Retinal pigment epithelial cell (primary cell): Measurements from ENCODE around the gene SPAG8.

ENCODE experiments used
- DNase-seq: peaks from one replicate; pipeline ENCODE4 v3.0.0-alpha.2; 2010; ENCODE audit warnings: low read depth
- H3K4me3 ChIP-seq: 2 replicates; pipeline ENCODE4 v1.5.1; 2011; ENCODE audit warnings: mild to moderate bottlenecking, low read length, control low read depth, moderate library complexity
- TF ChIP-seq, protein P1 (sequence below): conservative IDR thresholded peaks from 2 replicates; pipeline ENCODE4 v1.5.1; 2011; ENCODE audit warnings: low read depth, low read length, control low read depth, inconsistent platforms

The SPAG8 gene

GRCh38 chr9:35816708-35817107, 4.6 kb upstream of the SPAG8 start:
- TF ChIP-seq, protein P1, sequence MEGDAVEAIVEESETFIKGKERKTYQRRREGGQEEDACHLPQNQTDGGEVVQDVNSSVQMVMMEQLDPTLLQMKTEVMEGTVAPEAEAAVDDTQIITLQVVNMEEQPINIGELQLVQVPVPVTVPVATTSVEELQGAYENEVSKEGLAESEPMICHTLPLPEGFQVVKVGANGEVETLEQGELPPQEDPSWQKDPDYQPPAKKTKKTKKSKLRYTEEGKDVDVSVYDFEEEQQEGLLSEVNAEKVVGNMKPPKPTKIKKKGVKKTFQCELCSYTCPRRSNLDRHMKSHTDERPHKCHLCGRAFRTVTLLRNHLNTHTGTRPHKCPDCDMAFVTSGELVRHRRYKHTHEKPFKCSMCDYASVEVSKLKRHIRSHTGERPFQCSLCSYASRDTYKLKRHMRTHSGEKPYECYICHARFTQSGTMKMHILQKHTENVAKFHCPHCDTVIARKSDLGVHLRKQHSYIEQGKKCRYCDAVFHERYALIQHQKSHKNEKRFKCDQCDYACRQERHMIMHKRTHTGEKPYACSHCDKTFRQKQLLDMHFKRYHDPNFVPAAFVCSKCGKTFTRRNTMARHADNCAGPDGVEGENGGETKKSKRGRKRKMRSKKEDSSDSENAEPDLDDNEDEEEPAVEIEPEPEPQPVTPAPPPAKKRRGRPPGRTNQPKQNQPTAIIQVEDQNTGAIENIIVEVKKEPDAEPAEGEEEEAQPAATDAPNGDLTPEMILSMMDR: no peak
- no peak overlapping the region for H3K4me3 ChIP-seq
- DNase-seq: no peak

GRCh38 chr9:35814841-35815543, 2.9 kb upstream of the SPAG8 start, which contains the start of gene HINT2:
Gene HINT2, minus strand, starts transcription at chr9:35815042. Its CDS starts 63 bp downstream, at chr9:35814979.
- peak within 1 kb of the TSS; percentile 78 for H3K4me3 ChIP-seq
- DNase-seq: peak; percentile 96
- TF ChIP-seq, protein P1: no peak

DNA sequence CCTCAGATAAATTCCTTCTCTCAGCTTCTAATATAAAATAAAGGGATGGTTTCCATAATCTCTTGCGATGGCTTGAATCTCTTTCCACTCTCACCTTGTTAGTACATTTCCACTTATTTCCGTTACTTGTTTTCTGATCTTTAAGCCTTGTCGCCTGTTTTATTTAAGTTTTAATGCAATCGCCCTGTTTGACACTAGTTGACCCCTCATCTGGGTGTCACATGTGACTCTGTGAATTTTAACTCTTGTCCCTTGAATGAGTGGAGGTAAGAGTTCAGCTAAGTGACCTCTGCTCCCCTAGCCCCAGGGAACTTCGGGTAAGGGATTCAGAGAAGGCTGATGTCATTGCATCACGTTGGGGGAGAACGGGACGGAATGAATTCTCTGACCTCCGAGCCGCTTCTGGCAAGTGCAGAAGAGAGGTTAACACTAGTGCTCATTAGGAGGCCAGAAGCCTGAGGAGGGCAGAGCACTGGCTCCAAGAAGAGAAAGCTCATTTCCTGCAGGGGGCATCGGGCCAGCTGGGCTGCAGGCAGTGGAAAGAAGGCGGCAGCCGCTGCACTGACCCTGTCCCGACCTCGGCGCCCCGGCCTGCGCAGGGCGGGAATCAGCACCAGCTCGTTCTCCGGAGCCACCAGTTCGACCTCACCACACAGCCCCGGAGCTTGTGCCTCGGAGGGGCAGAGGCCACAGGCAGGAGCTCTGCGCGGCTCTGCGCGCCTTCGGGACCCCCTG, 2.2 kb upstream of the SPAG8 start:
- peak overlapping the region; percentile 78 for H3K4me3 ChIP-seq
- DNase-seq: no peak
- TF ChIP-seq, protein P1: peak; percentile 52

DNA sequence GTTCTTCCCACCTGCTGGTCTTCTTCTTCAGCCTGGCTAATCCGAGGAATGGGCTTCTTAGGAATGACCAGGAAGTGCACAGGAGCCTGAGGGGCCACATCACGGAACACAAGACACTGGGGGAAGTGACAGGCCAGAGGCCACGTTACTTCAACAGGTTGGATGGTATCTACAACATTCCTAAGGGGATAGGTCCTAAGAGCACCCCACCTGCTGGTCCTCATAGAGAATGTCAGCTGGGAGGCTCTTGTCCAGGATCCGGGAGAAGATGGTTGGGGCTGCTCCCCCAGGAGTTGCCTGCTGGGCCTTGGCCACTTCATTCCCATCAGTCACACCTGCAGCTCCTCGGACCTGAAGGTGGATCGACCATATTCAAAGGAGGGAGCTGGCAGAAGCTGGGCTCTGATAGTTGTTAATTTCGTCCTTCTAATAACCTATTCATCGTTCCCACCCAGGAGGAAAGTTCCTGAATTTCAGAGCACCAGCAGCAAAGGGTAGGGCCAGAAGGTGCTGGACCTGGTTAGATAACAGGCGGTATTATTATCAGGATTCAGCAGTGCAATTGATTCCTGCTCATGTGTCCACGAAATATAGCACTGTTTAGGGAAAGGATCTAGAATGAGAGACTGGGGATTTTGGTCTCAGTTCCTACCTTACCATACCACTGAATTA, 1.5 kb upstream of the SPAG8 start:
- TF ChIP-seq, protein P1: peak; percentile 56
- H3K4me3 ChIP-seq: no peak overlapping the region
- no peak for DNase-seq

DNA sequence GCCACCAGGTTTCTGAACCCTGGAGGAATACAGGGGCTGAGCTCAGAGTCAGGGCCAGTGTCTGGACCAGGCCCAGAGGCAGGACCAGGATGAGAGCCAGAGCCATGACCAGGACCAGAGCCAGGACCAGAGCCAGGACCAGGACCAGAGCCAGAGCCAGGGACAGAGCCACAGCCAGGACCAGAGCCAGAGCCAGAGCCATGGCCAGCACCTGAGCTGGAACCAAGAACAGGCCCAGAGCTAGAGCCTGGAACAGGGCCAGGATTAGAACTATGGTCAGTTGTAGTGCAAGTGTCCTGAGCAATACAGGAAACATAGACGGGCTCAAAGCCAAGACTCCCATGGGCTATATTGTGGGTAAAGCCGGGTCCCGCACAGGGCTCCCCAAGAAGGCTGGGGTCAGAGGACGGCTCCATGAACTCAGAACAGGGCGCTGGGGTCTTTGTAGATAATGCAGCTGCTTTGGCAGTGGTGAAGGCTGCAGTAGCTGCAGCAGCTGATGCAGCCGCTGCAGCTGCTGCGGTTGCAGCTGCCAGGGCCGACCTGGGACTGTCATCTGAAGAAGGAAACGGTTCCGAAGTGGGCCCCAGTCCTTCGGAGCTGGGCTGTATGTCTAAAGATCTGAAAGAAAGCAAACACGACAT, 559 bp downstream of the SPAG8 start:
- peak overlapping the region; percentile 67 for H3K4me3 ChIP-seq

GRCh38 chr9:35810122-35810521, 1.9 kb downstream of the SPAG8 start:
- TF ChIP-seq, protein P1: no peak
- no peak overlapping the region for H3K4me3 ChIP-seq
- DNase-seq: no peak

More for the DNA sequence above, 559 bp downstream of the SPAG8 start:
- TF ChIP-seq, protein P1: no peak
- no peak for DNase-seq
